Fibroblast of the conjunctiva (primary cell): Measurements from ENCODE around the gene WWC2.

Experiments used
- DNase-seq: peaks from one replicate; pipeline ENCODE4 v3.0.0-alpha.2; 2010; ENCODE audit warnings: low read depth

Gene WWC2

DNA sequence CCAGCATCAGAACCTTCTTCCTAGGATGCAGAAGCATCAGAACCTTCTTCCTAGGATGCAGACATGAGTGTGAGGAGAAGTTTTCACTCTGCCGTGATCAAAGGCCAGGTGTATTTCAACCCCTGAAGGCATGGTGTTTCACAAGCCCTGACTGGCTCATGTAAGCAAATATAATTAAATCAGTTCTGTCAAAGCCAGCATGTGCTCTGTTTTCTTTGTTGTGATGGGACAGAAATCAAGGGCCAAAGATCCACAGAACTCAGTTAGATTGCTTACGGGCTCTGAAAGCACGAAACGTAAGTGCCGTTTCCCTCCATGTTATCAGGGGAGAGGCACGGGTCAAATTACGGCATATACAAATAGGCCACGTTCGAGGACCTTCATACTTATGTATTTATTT lies 255.2 kb downstream of the WWC2 start:
- no peak for DNase-seq

- no peak for DNase-seq
Measured at GRCh38 chr4:183355405-183355804, 256.3 kb downstream of the WWC2 start.

- DNase-seq: no peak
Measured at GRCh38 chr4:183356173-183356830, 257.2 kb downstream of the WWC2 start.

GRCh38 chr4:183356931-183357675 lies 258.0 kb downstream of the WWC2 start:
- DNase-seq: no peak

- no peak for DNase-seq
Measured at GRCh38 chr4:183358215-183358755, 259.2 kb downstream of the WWC2 start.

DNA sequence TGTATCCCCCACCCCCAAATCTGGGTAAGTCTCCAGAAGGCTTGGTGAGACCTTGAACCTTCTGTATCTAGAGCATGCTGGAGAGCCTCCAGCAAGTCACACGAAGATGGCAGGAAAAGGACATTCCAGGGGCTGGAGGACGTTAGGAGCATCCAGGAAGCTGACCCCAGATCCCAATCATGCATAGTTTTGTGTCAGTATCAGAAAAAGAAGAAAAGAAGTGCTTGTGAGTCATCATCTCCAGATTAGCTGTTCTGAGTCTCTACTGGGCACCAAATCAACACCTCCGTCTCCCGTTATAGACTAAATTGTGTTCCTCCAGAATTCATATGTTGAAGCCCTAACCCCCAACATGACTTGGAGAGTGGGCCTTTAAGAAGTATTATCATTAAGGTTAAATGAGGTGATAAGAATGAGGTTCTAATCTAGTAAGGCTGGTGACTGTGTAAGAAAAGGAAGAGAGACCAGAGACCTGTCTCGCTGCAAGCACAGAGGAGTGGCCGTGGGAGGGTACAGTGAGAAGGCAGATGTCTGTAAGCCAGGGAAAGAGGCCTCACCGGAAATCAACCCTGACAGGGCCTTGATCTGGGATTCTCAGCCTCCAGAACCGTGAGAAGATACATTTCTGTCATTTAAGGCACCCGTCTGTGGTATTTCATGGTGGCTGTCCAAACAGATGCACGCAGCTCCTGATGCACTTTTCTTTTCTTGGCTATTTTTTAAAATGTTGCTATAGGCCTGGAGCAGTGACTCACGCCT lies 261.3 kb downstream of the WWC2 start:
- no peak for DNase-seq

- no peak for DNase-seq
Measured at GRCh38 chr4:183362036-183362435, 263.0 kb downstream of the WWC2 start.

GRCh38 chr4:183362916-183363542 lies 264.0 kb downstream of the WWC2 start:
- DNase-seq: no peak

GRCh38 chr4:183364025-183364424 lies 265.0 kb downstream of the WWC2 start:
- DNase-seq: no peak

GRCh38 chr4:183366206-183366835 lies 267.3 kb downstream of the WWC2 start:
- no peak for DNase-seq

DNA sequence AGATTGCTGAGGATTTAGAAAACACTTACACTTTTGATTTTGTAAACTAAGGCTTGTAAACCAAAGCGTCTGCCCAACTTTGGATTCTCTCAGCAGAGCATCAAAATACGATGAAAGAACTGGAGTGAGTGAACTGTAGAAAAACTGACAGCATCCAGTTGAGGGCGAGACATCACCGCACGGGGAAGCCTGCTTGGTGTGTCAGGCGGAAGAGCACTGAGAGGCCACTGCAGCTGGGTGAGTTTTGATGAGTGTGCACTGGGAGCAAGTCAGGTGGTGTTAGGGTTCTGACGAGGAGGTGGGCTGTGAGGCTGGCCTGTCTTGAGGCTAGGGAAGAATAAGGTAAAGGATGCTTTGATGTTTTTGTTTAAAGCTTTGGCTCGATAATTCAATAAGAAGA lies 270.0 kb downstream of the WWC2 start:
- DNase-seq: no peak
